Astrocyte (in vitro differentiated cells and primary cell): ENCODE measurements around the gene FITM1. TPM values are rescaled to one million over a fixed set of nuclear protein-coding genes. Genes with fewer than 3 reads are reported as not detected.

ENCODE experiments used
- DNase-seq: peaks from one replicate; pipeline ENCODE4 v3.0.0-alpha.2; 2010; ENCODE audit warnings: low read depth
- FAIRE-seq: peaks from 2 replicates; lab custom pipeline; 2011; peaks lifted over from hg19 to GRCh38; lab: Jason Lieb, UNC
- H2AFZ ChIP-seq: 2 replicates; pipeline ENCODE4 v1.6.0; 2012; ENCODE audit warnings: low read depth, low read length, inconsistent platforms
- H3K27ac ChIP-seq: 2 replicates; pipeline ENCODE4 v1.5.1; 2011; ENCODE audit warnings: low read depth, low read length, inconsistent platforms
- H3K27me3 ChIP-seq: 2 replicates; pipeline ENCODE4 v1.6.0; 2011; ENCODE audit warnings: low read length, inconsistent platforms; ENCODE audit not compliant: insufficient read depth
- H3K36me3 ChIP-seq: 2 replicates; pipeline ENCODE4 v1.5.1; 2011; ENCODE audit warnings: low read length, inconsistent platforms; ENCODE audit not compliant: insufficient read depth
- H3K4me1 ChIP-seq: 2 replicates; pipeline ENCODE4 v1.5.1; 2011; ENCODE audit warnings: low read length, inconsistent platforms; ENCODE audit not compliant: insufficient read depth
- H3K4me2 ChIP-seq: 2 replicates; pipeline ENCODE4 v1.6.0; 2012; ENCODE audit warnings: low read length, inconsistent platforms
- H3K4me3 ChIP-seq: 2 replicates; pipeline ENCODE4 v1.5.1; 2011; ENCODE audit warnings: low read depth, mild to moderate bottlenecking, low read length, inconsistent platforms; ENCODE audit not compliant: insufficient read depth
- H3K79me2 ChIP-seq: 2 replicates; pipeline ENCODE4 v1.6.0; 2012; ENCODE audit warnings: mild to moderate bottlenecking, low read length, inconsistent platforms; ENCODE audit not compliant: insufficient read depth
- H3K9ac ChIP-seq: 2 replicates; pipeline ENCODE4 v1.6.0; 2012; ENCODE audit warnings: mild to moderate bottlenecking, low read length, inconsistent platforms
- H3K9me3 ChIP-seq: 2 replicates; pipeline ENCODE4 v1.5.1; 2012; ENCODE audit warnings: low read depth, mild to moderate bottlenecking, low read length, inconsistent platforms; ENCODE audit not compliant: insufficient read depth
- H4K20me1 ChIP-seq: 2 replicates; pipeline ENCODE4 v1.6.0; 2012; ENCODE audit warnings: low read length, inconsistent platforms; ENCODE audit not compliant: insufficient read depth
- H3K27ac Mint-ChIP-seq: one replicate; pipeline ENCODE4 v1.8.0; 2021; ENCODE audit warnings: mild to moderate bottlenecking, mixed read lengths; ENCODE audit not compliant: unreplicated experiment
- H3K27me3 Mint-ChIP-seq: one replicate; pipeline ENCODE4 v1.8.0; 2021; ENCODE audit warnings: low read depth, mixed read lengths; ENCODE audit not compliant: unreplicated experiment
- H3K36me3 Mint-ChIP-seq: one replicate; pipeline ENCODE4 v1.8.0; 2021; ENCODE audit warnings: low read depth, mixed read lengths; ENCODE audit not compliant: unreplicated experiment
- H3K4me1 Mint-ChIP-seq: one replicate; pipeline ENCODE4 v1.8.0; 2021; ENCODE audit warnings: low read depth, mixed read lengths; ENCODE audit not compliant: unreplicated experiment
- H3K4me3 Mint-ChIP-seq: one replicate; pipeline ENCODE4 v1.8.0; 2021; ENCODE audit warnings: mild to moderate bottlenecking, moderate library complexity, mixed read lengths; ENCODE audit not compliant: unreplicated experiment
- H3K9me3 Mint-ChIP-seq: one replicate; pipeline ENCODE4 v1.8.0; 2021; ENCODE audit warnings: mild to moderate bottlenecking, mixed read lengths; ENCODE audit not compliant: unreplicated experiment
- CTCF ChIP-seq: IDR thresholded peaks from 2 replicates; pipeline ENCODE4 v1.5.1; 2011; ENCODE audit warnings: low read depth, mild to moderate bottlenecking, inconsistent platforms, low read length, moderate library complexity; ENCODE audit not compliant: insufficient read depth
- EZH2 ChIP-seq: IDR thresholded peaks from 2 replicates; pipeline ENCODE4 v1.6.1; 2012; ENCODE audit warnings: mild to moderate bottlenecking, low read length, inconsistent platforms; ENCODE audit not compliant: insufficient read depth
- total RNA-seq: library from RNA; stranded (reverse); gene quantifications from 2 replicates; pipeline ENCODE4 v1.2.1, GENCODE V29; 2021

Gene FITM1
- total RNA-seq, 1 donor from 2014 or later: 0.25 TPM

GRCh38 chr14:24146978-24147760, 16.7 kb downstream of the FITM1 start, which contains the start of gene RNF31:
Gene RNF31 (plus strand): TSS chr14:24147498. CDS start chr14:24147699, 201 bp downstream.
- Mint-ChIP-seq H3K4me1 (peaks cover 27% of the 10 kb centered on the region), H3K4me3 (peak within 1 kb of the TSS; percentile 96), H3K36me3 (peaks cover 3% of the 10 kb centered on the region), H3K27ac (peak within 1 kb of the TSS; percentile 88), H3K27me3 (no peaks in the 10 kb centered on the region), H3K9me3 (no peaks in the 10 kb centered on the region)
- Histone ChIP-seq H3K9me3 (no peaks in the 10 kb centered on the region), H3K27ac (peak within 1 kb of the TSS; percentile 83), H3K4me3 (peak within 1 kb of the TSS; percentile 93), H3K79me2 (peaks cover 55% of the 10 kb centered on the region), H3K27me3 (no peaks in the 10 kb centered on the region), H3K4me2 (peak within 1 kb of the TSS; percentile 96), H3K4me1 (peaks cover 25% of the 10 kb centered on the region), H2AFZ (peak within 1 kb of the TSS; percentile 79), H3K36me3 (peaks cover 31% of the 10 kb centered on the region), H3K9ac (peak within 1 kb of the TSS; percentile 87), H4K20me1 (peaks cover 36% of the 10 kb centered on the region)
- TF ChIP-seq EZH2 (no peak), CTCF (no peak)
- FAIRE-seq (no peak), DNase-seq (peak; percentile 95)

- peaks cover 31% of the 10 kb centered on the region for H3K36me3 ChIP-seq
- H3K27me3 ChIP-seq: no peaks in the 10 kb centered on the region
- TF ChIP-seq EZH2 (no peak), CTCF (no peak)
- Mint-ChIP-seq H3K27me3 (no peaks in the 10 kb centered on the region), H3K36me3 (peaks cover 3% of the 10 kb centered on the region), H3K9me3 (no peaks in the 10 kb centered on the region), H3K27ac (peak overlapping the region; percentile 68), H3K4me3 (peak overlapping the region; percentile 87), H3K4me1 (peaks cover 26% of the 10 kb centered on the region)
- H3K27ac ChIP-seq: peak overlapping the region; percentile 47
- FAIRE-seq: no peak
- H3K4me1 ChIP-seq: peaks cover 25% of the 10 kb centered on the region
- peaks cover 36% of the 10 kb centered on the region for H4K20me1 ChIP-seq
- peaks cover 55% of the 10 kb centered on the region for H3K79me2 ChIP-seq
- no peaks in the 10 kb centered on the region for H3K9me3 ChIP-seq
- peak overlapping the region; percentile 96 for H3K4me2 ChIP-seq
- no peak for DNase-seq
- peak overlapping the region; percentile 93 for H3K4me3 ChIP-seq
- H2AFZ ChIP-seq: peak overlapping the region; percentile 74
- peak overlapping the region; percentile 87 for H3K9ac ChIP-seq
Observed at GRCh38 chr14:24147761-24148428, 17.4 kb downstream of the FITM1 start.
